Astrocyte (in vitro differentiated cells and primary cell): ENCODE results near the gene IL1B. TPM values are rescaled to one million over a fixed set of nuclear protein-coding genes. Genes with fewer than 3 reads are reported as not detected.

Experiments used
- DNase-seq: peaks from one replicate; pipeline ENCODE4 v3.0.0-alpha.2; 2010; ENCODE audit warnings: low read depth
- FAIRE-seq: peaks from 2 replicates; lab custom pipeline; 2011; peaks lifted over from hg19 to GRCh38; lab: Jason Lieb, UNC
- H2AFZ ChIP-seq: 2 replicates; pipeline ENCODE4 v1.6.0; 2012; ENCODE audit warnings: low read depth, low read length, inconsistent platforms
- H3K27ac ChIP-seq: 2 replicates; pipeline ENCODE4 v1.5.1; 2011; ENCODE audit warnings: low read depth, low read length, inconsistent platforms
- H3K27me3 ChIP-seq: 2 replicates; pipeline ENCODE4 v1.6.0; 2011; ENCODE audit warnings: low read length, inconsistent platforms; ENCODE audit not compliant: insufficient read depth
- H3K36me3 ChIP-seq: 2 replicates; pipeline ENCODE4 v1.5.1; 2011; ENCODE audit warnings: low read length, inconsistent platforms; ENCODE audit not compliant: insufficient read depth
- H3K4me1 ChIP-seq: 2 replicates; pipeline ENCODE4 v1.5.1; 2011; ENCODE audit warnings: low read length, inconsistent platforms; ENCODE audit not compliant: insufficient read depth
- H3K4me2 ChIP-seq: 2 replicates; pipeline ENCODE4 v1.6.0; 2012; ENCODE audit warnings: low read length, inconsistent platforms
- H3K4me3 ChIP-seq: 2 replicates; pipeline ENCODE4 v1.5.1; 2011; ENCODE audit warnings: low read depth, mild to moderate bottlenecking, low read length, inconsistent platforms; ENCODE audit not compliant: insufficient read depth
- H3K79me2 ChIP-seq: 2 replicates; pipeline ENCODE4 v1.6.0; 2012; ENCODE audit warnings: mild to moderate bottlenecking, low read length, inconsistent platforms; ENCODE audit not compliant: insufficient read depth
- H3K9ac ChIP-seq: 2 replicates; pipeline ENCODE4 v1.6.0; 2012; ENCODE audit warnings: mild to moderate bottlenecking, low read length, inconsistent platforms
- H3K9me3 ChIP-seq: 2 replicates; pipeline ENCODE4 v1.5.1; 2012; ENCODE audit warnings: low read depth, mild to moderate bottlenecking, low read length, inconsistent platforms; ENCODE audit not compliant: insufficient read depth
- H4K20me1 ChIP-seq: 2 replicates; pipeline ENCODE4 v1.6.0; 2012; ENCODE audit warnings: low read length, inconsistent platforms; ENCODE audit not compliant: insufficient read depth
- H3K27ac Mint-ChIP-seq: one replicate; pipeline ENCODE4 v1.8.0; 2021; ENCODE audit warnings: mild to moderate bottlenecking, mixed read lengths; ENCODE audit not compliant: unreplicated experiment
- H3K27me3 Mint-ChIP-seq: one replicate; pipeline ENCODE4 v1.8.0; 2021; ENCODE audit warnings: low read depth, mixed read lengths; ENCODE audit not compliant: unreplicated experiment
- H3K36me3 Mint-ChIP-seq: one replicate; pipeline ENCODE4 v1.8.0; 2021; ENCODE audit warnings: low read depth, mixed read lengths; ENCODE audit not compliant: unreplicated experiment
- H3K4me1 Mint-ChIP-seq: one replicate; pipeline ENCODE4 v1.8.0; 2021; ENCODE audit warnings: low read depth, mixed read lengths; ENCODE audit not compliant: unreplicated experiment
- H3K4me3 Mint-ChIP-seq: one replicate; pipeline ENCODE4 v1.8.0; 2021; ENCODE audit warnings: mild to moderate bottlenecking, moderate library complexity, mixed read lengths; ENCODE audit not compliant: unreplicated experiment
- H3K9me3 Mint-ChIP-seq: one replicate; pipeline ENCODE4 v1.8.0; 2021; ENCODE audit warnings: mild to moderate bottlenecking, mixed read lengths; ENCODE audit not compliant: unreplicated experiment
- EZH2 ChIP-seq: IDR thresholded peaks from 2 replicates; pipeline ENCODE4 v1.6.1; 2012; ENCODE audit warnings: mild to moderate bottlenecking, low read length, inconsistent platforms; ENCODE audit not compliant: insufficient read depth
- total RNA-seq: library from RNA; stranded (reverse); gene quantifications from 2 replicates; pipeline ENCODE4 v1.2.1, GENCODE V29; 2021
- TF ChIP-seq, protein P1 (sequence below): IDR thresholded peaks from 2 replicates; pipeline ENCODE4 v1.5.1; 2011; ENCODE audit warnings: low read depth, mild to moderate bottlenecking, inconsistent platforms, low read length, moderate library complexity; ENCODE audit not compliant: insufficient read depth

Gene IL1B
- total RNA-seq, 1 donor from 2014 or later, result not detected

DNA sequence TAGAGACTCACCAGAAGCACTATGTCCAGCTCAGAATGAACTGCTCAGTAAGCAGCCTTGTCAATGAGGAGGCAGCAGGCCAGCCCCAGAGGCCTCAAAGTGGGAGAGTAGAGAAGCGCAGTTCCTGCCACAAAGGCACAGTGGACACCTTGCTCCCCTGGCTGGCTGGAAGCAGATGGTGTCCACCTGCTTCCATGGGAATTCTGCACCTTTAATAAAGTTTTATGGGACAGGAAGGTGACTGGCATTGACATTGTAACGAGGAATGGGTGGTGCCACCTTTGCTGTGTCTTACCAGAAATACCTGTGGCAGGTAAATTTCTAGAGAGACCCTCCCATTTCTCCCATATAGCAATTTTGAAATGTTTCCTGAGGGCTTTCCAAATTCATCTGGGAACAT lies 6.7 kb upstream of the IL1B start:
- TF ChIP-seq, protein P1, sequence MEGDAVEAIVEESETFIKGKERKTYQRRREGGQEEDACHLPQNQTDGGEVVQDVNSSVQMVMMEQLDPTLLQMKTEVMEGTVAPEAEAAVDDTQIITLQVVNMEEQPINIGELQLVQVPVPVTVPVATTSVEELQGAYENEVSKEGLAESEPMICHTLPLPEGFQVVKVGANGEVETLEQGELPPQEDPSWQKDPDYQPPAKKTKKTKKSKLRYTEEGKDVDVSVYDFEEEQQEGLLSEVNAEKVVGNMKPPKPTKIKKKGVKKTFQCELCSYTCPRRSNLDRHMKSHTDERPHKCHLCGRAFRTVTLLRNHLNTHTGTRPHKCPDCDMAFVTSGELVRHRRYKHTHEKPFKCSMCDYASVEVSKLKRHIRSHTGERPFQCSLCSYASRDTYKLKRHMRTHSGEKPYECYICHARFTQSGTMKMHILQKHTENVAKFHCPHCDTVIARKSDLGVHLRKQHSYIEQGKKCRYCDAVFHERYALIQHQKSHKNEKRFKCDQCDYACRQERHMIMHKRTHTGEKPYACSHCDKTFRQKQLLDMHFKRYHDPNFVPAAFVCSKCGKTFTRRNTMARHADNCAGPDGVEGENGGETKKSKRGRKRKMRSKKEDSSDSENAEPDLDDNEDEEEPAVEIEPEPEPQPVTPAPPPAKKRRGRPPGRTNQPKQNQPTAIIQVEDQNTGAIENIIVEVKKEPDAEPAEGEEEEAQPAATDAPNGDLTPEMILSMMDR, result no peak
- TF ChIP-seq EZH2, result no peak
- no peak overlapping the region for H3K4me3 Mint-ChIP-seq
- no peaks in the 10 kb centered on the region for H3K9me3 ChIP-seq
- no peaks in the 10 kb centered on the region for H3K36me3 Mint-ChIP-seq
- H2AFZ ChIP-seq, result no peak overlapping the region
- H3K4me2 ChIP-seq, result no peak overlapping the region
- H4K20me1 ChIP-seq, result no peaks in the 10 kb centered on the region
- H3K4me1 ChIP-seq, result no peaks in the 10 kb centered on the region
- peaks cover 29% of the 10 kb centered on the region for H3K27me3 Mint-ChIP-seq
- FAIRE-seq (no peak), DNase-seq (no peak)
- no peaks in the 10 kb centered on the region for H3K79me2 ChIP-seq
- no peak overlapping the region for H3K4me3 ChIP-seq
- H3K4me1 Mint-ChIP-seq, result no peaks in the 10 kb centered on the region
- H3K9me3 Mint-ChIP-seq, result no peaks in the 10 kb centered on the region
- H3K36me3 ChIP-seq, result no peaks in the 10 kb centered on the region
- H3K9ac ChIP-seq, result no peak overlapping the region
- H3K27ac Mint-ChIP-seq, result no peak overlapping the region
- no peak overlapping the region for H3K27ac ChIP-seq
- no peaks in the 10 kb centered on the region for H3K27me3 ChIP-seq

DNA sequence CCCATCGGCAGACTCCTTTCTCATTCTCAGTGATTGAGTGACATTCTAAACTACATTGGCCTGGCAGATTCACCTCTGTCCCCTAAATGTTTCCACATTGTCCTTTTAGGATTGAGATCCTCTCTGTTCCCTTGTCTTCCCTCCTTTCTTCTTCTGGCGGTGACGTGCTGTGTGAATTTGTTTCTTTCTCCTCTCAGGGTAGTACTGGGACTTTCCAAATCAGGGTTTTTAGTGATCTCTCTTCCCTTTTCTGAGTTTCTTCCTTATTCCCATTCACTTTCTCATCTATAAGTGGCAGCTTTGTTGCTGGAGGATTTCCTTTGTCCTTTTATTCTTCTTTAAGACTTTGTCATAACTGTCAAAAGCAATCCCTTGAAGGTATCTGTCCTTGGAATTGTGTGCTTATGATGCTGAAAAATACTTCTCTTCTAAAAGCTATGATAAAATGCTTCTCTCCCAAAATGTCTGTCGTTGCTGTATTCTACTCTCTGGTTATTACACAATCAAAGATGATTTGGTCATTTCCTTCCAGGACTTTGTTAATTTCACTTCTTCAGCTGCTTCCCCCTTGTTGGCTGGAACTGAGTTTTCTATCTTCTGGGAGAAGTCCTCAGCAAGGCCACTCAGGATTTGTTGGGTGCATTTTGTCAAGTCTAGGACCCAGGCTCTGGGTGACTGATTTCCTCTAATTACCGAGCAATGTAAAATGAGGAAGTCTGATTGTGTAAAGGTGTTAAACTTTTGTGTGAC lies 4.9 kb upstream of the IL1B start:
- H3K9me3 ChIP-seq, result no peaks in the 10 kb centered on the region
- Mint-ChIP-seq H3K36me3 (no peaks in the 10 kb centered on the region), H3K27me3 (peaks cover 26% of the 10 kb centered on the region), H3K4me1 (no peaks in the 10 kb centered on the region), H3K27ac (no peak overlapping the region), H3K4me3 (no peak overlapping the region), H3K9me3 (no peaks in the 10 kb centered on the region)
- no peak overlapping the region for H3K4me2 ChIP-seq
- H3K4me1 ChIP-seq, result peaks cover 1% of the 10 kb centered on the region
- H3K27ac ChIP-seq, result no peak overlapping the region
- H3K36me3 ChIP-seq, result no peaks in the 10 kb centered on the region
- no peaks in the 10 kb centered on the region for H3K79me2 ChIP-seq
- H4K20me1 ChIP-seq, result no peaks in the 10 kb centered on the region
- DNase-seq (no peak), FAIRE-seq (no peak)
- H3K9ac ChIP-seq, result no peak overlapping the region
- no peak overlapping the region for H3K4me3 ChIP-seq
- no peaks in the 10 kb centered on the region for H3K27me3 ChIP-seq
- TF ChIP-seq, protein P1, result no peak
- no peak for TF ChIP-seq EZH2
- no peak overlapping the region for H2AFZ ChIP-seq

DNA sequence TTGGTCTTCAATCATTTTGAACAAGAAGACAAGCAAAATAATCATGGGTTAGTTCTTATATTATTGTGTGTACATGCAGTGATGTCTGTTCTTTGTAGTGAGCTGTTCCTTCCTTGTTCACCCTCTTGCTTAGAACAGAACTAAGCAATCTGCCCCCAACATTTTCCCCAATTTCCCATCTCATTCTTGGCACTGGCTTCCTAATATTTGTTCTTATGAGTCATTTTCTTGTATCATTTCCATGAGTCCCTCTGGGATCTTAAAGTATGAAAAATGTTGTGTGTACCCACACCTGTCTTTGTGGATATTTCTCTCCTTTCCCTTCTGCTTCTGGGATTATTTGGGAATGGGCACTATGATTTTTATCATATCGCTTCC lies 3.5 kb upstream of the IL1B start:
- FAIRE-seq, result no peak
- Histone ChIP-seq H3K79me2 (no peaks in the 10 kb centered on the region), H3K36me3 (no peaks in the 10 kb centered on the region), H3K27me3 (no peaks in the 10 kb centered on the region), H3K9ac (no peak overlapping the region), H3K4me1 (peaks cover 5% of the 10 kb centered on the region), H4K20me1 (no peaks in the 10 kb centered on the region), H3K9me3 (no peaks in the 10 kb centered on the region), H2AFZ (no peak overlapping the region), H3K4me3 (no peak overlapping the region), H3K27ac (no peak overlapping the region), H3K4me2 (no peak overlapping the region)
- Mint-ChIP-seq H3K27ac (no peak overlapping the region), H3K9me3 (no peaks in the 10 kb centered on the region), H3K27me3 (peaks cover 27% of the 10 kb centered on the region), H3K36me3 (no peaks in the 10 kb centered on the region), H3K4me3 (no peak overlapping the region), H3K4me1 (no peaks in the 10 kb centered on the region)
- no peak for DNase-seq
- TF ChIP-seq EZH2, result no peak
- TF ChIP-seq, protein P1, result no peak
